ENCODE results near the gene ACVR1.

The ACVR1 gene

DNA sequence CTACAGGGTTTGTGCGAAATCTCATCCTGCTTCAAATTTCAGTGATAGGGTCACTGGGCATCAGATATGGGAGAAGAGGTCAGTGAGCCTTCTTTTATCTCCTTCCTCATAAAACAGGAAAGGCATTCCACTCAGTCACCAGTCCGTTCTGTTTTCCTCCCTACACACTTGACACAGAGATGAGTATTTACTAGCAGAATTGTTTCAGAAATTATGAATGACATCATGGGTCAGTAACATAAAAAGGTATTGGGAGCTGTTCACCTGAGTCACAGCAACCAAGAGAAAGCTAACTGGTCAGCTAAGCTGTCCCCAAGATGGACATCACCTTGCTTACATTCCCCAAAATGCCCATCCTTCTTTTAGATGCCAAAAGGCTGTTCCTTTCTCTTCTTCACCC is 96.3 kb downstream of the ACVR1 start:
- DNase-seq (ENCODE audit: extremely low spot score), result no peak
- TF ChIP-seq, protein P1, sequence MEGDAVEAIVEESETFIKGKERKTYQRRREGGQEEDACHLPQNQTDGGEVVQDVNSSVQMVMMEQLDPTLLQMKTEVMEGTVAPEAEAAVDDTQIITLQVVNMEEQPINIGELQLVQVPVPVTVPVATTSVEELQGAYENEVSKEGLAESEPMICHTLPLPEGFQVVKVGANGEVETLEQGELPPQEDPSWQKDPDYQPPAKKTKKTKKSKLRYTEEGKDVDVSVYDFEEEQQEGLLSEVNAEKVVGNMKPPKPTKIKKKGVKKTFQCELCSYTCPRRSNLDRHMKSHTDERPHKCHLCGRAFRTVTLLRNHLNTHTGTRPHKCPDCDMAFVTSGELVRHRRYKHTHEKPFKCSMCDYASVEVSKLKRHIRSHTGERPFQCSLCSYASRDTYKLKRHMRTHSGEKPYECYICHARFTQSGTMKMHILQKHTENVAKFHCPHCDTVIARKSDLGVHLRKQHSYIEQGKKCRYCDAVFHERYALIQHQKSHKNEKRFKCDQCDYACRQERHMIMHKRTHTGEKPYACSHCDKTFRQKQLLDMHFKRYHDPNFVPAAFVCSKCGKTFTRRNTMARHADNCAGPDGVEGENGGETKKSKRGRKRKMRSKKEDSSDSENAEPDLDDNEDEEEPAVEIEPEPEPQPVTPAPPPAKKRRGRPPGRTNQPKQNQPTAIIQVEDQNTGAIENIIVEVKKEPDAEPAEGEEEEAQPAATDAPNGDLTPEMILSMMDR (IDR thresholded peaks at IDR 0.05; ENCODE audit: control extremely low read depth, extremely low read depth, low read depth, missing control alignments), result no peak
- POLR2A ChIA-PET, result interaction anchor here (0.5 kb wide), 1 partner anchor 95 kb away, joined by 5 read pairs; no protein-coding TSS in a partner anchor
- CTCF ChIA-PET, result interaction anchor here (1.2 kb wide), 1 partner anchor 478 kb away, joined by 4 read pairs; no protein-coding TSS in a partner anchor

DNA sequence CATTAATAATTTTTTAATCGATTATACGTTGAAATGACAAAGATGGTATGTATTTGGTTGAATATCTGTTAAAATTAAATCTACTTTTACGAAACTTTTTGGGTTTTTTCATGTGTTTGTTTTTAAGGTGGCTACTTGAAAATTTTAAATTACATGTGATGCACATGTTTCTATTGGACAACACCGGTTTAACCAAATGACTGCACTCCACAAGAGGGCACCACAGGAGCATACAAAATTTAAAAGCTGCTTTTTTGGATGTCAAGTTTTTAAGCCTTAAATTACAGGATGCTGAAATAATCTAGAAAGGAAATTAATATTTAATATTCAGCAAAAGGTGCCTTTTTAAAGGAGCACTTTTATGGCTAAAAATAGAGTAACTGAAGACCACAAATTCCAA is 98.7 kb downstream of the ACVR1 start:
- CTCF ChIA-PET, result no interaction called here
- POLR2A ChIA-PET, result no interaction called here
- DNase-seq (ENCODE audit: extremely low spot score), result peak; percentile 26
- TF ChIP-seq, protein P1 (IDR thresholded peaks at IDR 0.05; ENCODE audit: control extremely low read depth, extremely low read depth, low read depth, missing control alignments), result peak; percentile 47

DNA sequence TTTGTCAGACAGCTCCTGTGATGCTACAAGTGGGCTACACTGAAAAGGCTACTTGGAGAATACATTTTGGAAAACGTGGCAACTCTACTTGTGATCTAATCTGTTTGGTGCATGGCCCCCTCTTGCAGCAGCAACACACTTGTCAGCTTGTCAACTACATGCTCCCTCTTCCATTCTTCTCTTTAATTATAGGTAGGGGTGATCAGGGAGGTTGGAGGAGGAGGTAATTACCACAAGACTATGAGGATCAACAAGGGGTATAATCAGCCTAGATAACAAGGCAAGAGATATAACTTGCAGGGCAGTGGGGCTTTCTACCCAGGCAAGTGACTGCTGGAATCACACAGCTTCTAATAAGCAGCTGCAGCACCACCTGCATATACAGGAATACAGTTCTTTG is 104.9 kb downstream of the ACVR1 start:
- DNase-seq (ENCODE audit: extremely low spot score), result no peak
- ChIA-PET CTCF (no interaction called here), POLR2A (no interaction called here)
- TF ChIP-seq, protein P1 (IDR thresholded peaks at IDR 0.05; ENCODE audit: control extremely low read depth, extremely low read depth, low read depth, missing control alignments), result no peak

DNA sequence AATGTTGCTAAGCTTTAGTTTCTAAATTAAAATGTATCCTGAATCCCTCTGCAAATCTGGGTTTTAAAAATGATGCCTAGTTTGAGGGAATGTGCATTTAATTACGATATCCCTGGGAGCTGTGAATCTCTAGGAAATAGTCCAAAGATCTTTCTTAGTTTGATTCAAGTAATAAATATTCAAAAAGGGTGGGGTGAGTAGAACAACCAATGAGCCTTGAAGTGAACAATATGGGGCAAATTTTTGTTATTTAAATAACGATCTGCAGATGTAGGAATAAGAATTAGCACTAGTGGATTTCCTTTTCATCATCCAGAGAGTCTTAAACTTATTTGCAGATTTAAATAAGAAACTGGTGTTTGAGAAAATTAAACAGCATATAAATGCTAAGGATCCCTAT is 106.3 kb downstream of the ACVR1 start:
- CTCF ChIA-PET, result no interaction called here
- no peak for DNase-seq (ENCODE audit: extremely low spot score)
- POLR2A ChIA-PET, result no interaction called here
- TF ChIP-seq, protein P1 (IDR thresholded peaks at IDR 0.05; ENCODE audit: control extremely low read depth, extremely low read depth, low read depth, missing control alignments), result no peak

DNA sequence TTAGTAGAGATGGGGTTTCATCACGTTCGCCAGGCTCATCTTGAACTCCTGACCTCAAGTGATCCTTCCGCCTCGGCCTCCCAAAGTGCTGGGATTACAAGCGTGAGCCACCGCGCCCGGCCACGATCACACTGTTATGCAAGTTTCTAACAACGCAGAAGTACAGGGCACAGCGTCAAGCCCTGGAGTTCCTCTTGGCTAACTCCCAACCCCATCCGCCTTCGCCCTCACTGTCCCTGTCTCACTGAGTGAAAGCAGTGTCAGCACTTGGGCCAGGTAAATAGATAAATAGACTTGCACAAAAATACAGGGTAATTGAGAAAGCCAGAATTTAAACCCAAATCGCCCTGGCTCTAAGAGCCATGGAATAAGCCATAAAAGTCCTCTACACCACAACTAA is 111.7 kb downstream of the ACVR1 start:
- ChIA-PET CTCF (interaction anchor here (0.9 to 1.2 kb wide), 2 partner anchors 9 to 16 kb away, joined by 3 to 4 read pairs; no protein-coding TSS in a partner anchor), POLR2A (no interaction called here)
- TF ChIP-seq, protein P1 (IDR thresholded peaks at IDR 0.05; ENCODE audit: control extremely low read depth, extremely low read depth, low read depth, missing control alignments), result no peak
- no peak for DNase-seq (ENCODE audit: extremely low spot score)

DNA sequence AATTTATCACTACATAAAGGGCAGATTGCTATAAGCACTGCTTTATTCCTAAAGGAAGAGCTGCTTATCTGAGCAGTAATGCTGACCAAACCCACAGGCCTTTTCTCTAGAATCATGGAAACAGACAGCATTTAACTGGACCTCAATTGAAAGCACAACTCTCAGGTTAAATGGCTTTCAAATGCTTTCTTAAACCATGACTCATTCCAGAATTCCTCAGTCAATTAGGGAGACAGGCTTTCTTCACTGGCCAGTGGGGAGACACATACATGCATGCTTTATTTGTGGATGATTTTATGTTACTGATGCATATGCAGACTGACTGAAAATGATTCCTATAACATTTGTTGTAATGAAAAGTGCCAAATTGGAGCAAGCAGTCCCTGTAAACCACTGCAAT is 114.6 kb downstream of the ACVR1 start:
- DNase-seq (ENCODE audit: extremely low spot score), result no peak
- CTCF ChIA-PET, result interaction anchor here (1.1 to 2.3 kb wide), 2 partner anchors 9 to 11 kb away, joined by 3 to 8 read pairs; no protein-coding TSS in a partner anchor

More for the DNA sequence above, 114.6 kb downstream of the ACVR1 start:
- TF ChIP-seq, protein P1 (IDR thresholded peaks at IDR 0.05; ENCODE audit: control extremely low read depth, extremely low read depth, low read depth, missing control alignments), result no peak
- POLR2A ChIA-PET, result no interaction called here

Measured in GM10248 (cell line).